Colonic mucosa (tissue), 4 donors: ENCODE measurements around the gene AMH. TPM values are rescaled to one million over a fixed set of nuclear protein-coding genes. Genes with fewer than 3 reads are reported as not detected.

ENCODE experiments used
- DNase-seq: peaks from one replicate; pipeline ENCODE4 v3.0.0-alpha.2; 2020
- H3K27ac ChIP-seq: fragments of 200-600 bp; one replicate; pipeline ENCODE4 v1.8.0; 2021
- H3K27me3 ChIP-seq: fragments of 200-600 bp; one replicate; pipeline ENCODE4 v1.8.0; 2021
- H3K36me3 ChIP-seq: fragments of 200-600 bp; one replicate; pipeline ENCODE4 v1.8.0; 2021
- H3K4me1 ChIP-seq: fragments of 200-600 bp; one replicate; pipeline ENCODE4 v1.8.0; 2021; ENCODE audit warnings: mild to moderate bottlenecking
- H3K4me3 ChIP-seq: fragments of 200-600 bp; one replicate; pipeline ENCODE4 v1.8.0; 2021
- H3K9ac ChIP-seq, 2 donors: one replicate each; pipeline ENCODE4 v1.7.0; 2013; ENCODE audit warnings: control low read depth in 2 of 2, low read depth in 2 of 2, low read length in 2 of 2
- H3K9me3 ChIP-seq: fragments of 200-600 bp; one replicate; pipeline ENCODE4 v1.8.0; 2021
- CTCF ChIP-seq: fragments of 200-600 bp; IDR thresholded peaks from one replicate; pipeline ENCODE4 v1.8.0; 2022; ENCODE audit warnings: antibody characterized with exemption, mild to moderate bottlenecking
- intact Hi-C: fragments of 100-400 bp; cut with DNase I; formaldehyde crosslinking; loops from one replicate; pipeline ENCODE4 v1.14.1; 2022
- total RNA-seq, 2 donors: library from RNA; stranded (reverse); fragmentation: NEBNext Ultra II Directional in 1 of 2; extraction: Animal tissue kit (Norgen Biotek cat#: 25700) in 1 of 2; gene quantifications; one replicate each; pipeline ENCODE4 v1.2.1, GENCODE V29; 2021
- donor health status: healthy.
- donor health status: DM: no; HTN: no; CAD: no.
- donor health status: DM: no; HTN: no; CAD: no.

Gene AMH
- total RNA-seq, 2 donors from 2014 or later = 0.90 to 5.1 TPM

- H3K9ac ChIP-seq = no peak overlapping the region
- no peaks in the 10 kb centered on the region for H3K9me3 ChIP-seq
- H3K36me3 ChIP-seq = peaks cover 15% of the 10 kb centered on the region
- H3K4me3 ChIP-seq = no peak overlapping the region
- TF ChIP-seq CTCF = no peak
- peaks cover 41% of the 10 kb centered on the region for H3K27me3 ChIP-seq
- H3K27ac ChIP-seq = no peak overlapping the region
- DNase-seq = no peak
- H3K4me1 ChIP-seq = peaks cover 20% of the 10 kb centered on the region
- intact Hi-C loops = no loop called here
Measured at GRCh38 chr19:2248136-2249009, 750 bp upstream of the AMH start.

- Histone ChIP-seq H3K36me3 (peaks cover 4% of the 10 kb centered on the region), H3K4me1 (peaks cover 20% of the 10 kb centered on the region), H3K27ac (no peak overlapping the region), H3K4me3 (no peak overlapping the region), H3K27me3 (peaks cover 51% of the 10 kb centered on the region), H3K9me3 (no peaks in the 10 kb centered on the region), H3K9ac (no peak overlapping the region)
- intact Hi-C loops = no loop called here
- no peak for DNase-seq
- no peak for TF ChIP-seq CTCF
Measured at GRCh38 chr19:2249880-2250765, 1.0 kb downstream of the AMH start.

GRCh38 chr19:2250766-2251105 lies 1.6 kb downstream of the AMH start:
- H3K4me1 ChIP-seq = peaks cover 20% of the 10 kb centered on the region
- H3K9ac ChIP-seq = no peak overlapping the region

GRCh38 chr19:2251106-2252054 lies 2.3 kb downstream of the AMH start:
- DNase-seq = no peak
- no peak overlapping the region for H3K27ac ChIP-seq
- no peaks in the 10 kb centered on the region for H3K9me3 ChIP-seq
- no peak overlapping the region for H3K9ac ChIP-seq
- peaks cover 51% of the 10 kb centered on the region for H3K27me3 ChIP-seq
- no peaks in the 10 kb centered on the region for H3K36me3 ChIP-seq
- peak overlapping the region; percentile 13 for H3K4me3 ChIP-seq
- H3K4me1 ChIP-seq = peaks cover 20% of the 10 kb centered on the region
- TF ChIP-seq CTCF = no peak
- intact Hi-C loops = no loop called here

More at GRCh38 chr19:2250766-2251105, 1.6 kb downstream of the AMH start:
- no peak for DNase-seq
- H3K27ac ChIP-seq = no peak overlapping the region
- H3K27me3 ChIP-seq = peaks cover 51% of the 10 kb centered on the region
- intact Hi-C loops = no loop called here
- no peaks in the 10 kb centered on the region for H3K9me3 ChIP-seq
- H3K4me3 ChIP-seq = no peak overlapping the region
- no peaks in the 10 kb centered on the region for H3K36me3 ChIP-seq
- no peak for TF ChIP-seq CTCF
